Measurements from ENCODE around the gene ARHGAP10. TPM values are rescaled to one million over a fixed set of nuclear protein-coding genes. Genes with fewer than 3 reads are reported as not detected.

The ARHGAP10 gene
- 10 to 100 TPM; 14.6 to 23.3 TPM for total RNA-seq
- total RNA-seq, result 27.5 to 39.6 reads per million in 2 donors

- H3K4me1 Mint-ChIP-seq, result peaks cover 49% of the 10 kb centered on the region
- no peaks in the 10 kb centered on the region for H3K27me3 Mint-ChIP-seq
- H3K27ac Mint-ChIP-seq, result peak within 1 kb of the TSS; percentile 96
- DNase-seq (peak; percentile 40 to 63 (median 60)), ATAC-seq (peak; percentile 69)
- H3K9me3 ChIP-seq (ENCODE audit: control insufficient read depth, low read length, poor library complexity, severe bottlenecking), result no peaks in the 10 kb centered on the region
- peak within 1 kb of the TSS; percentile 96 for H3K4me3 Mint-ChIP-seq
- no peaks in the 10 kb centered on the region for H3K36me3 Mint-ChIP-seq (ENCODE audit: low read depth)
These were observed at the start of gene ARHGAP10 for GRCh38 chr4:147731580-147732517. ARHGAP10 (plus strand) TSS chr4:147732088; CDS start chr4:147732302, 214 bp downstream.

GRCh38 chr4:147682755-147683154, 49.1 kb upstream of the ARHGAP10 start:
- peak overlapping the region; percentile 97 for H3K27ac Mint-ChIP-seq
- no peaks in the 10 kb centered on the region for H3K9me3 ChIP-seq (ENCODE audit: control insufficient read depth, low read length, poor library complexity, severe bottlenecking)
- H3K27me3 Mint-ChIP-seq, result peaks cover 8% of the 10 kb centered on the region
- no peak for DNase-seq
- no peak for ATAC-seq
- peaks cover 20% of the 10 kb centered on the region for H3K4me1 Mint-ChIP-seq
- H3K36me3 Mint-ChIP-seq (ENCODE audit: low read depth), result peaks cover 4% of the 10 kb centered on the region
- peak overlapping the region; percentile 97 for H3K4me3 Mint-ChIP-seq

- Mint-ChIP-seq H3K4me3 (peak overlapping the region; percentile 97), H3K27me3 (peaks cover 8% of the 10 kb centered on the region), H3K36me3 (ENCODE audit: low read depth) (peaks cover 4% of the 10 kb centered on the region), H3K4me1 (peaks cover 20% of the 10 kb centered on the region), H3K27ac (peak overlapping the region; percentile 97)
- H3K9me3 ChIP-seq (ENCODE audit: control insufficient read depth, low read length, poor library complexity, severe bottlenecking), result no peaks in the 10 kb centered on the region
- DNase-seq (no peak), ATAC-seq (no peak)
These were observed 48.7 kb upstream of the ARHGAP10 start for GRCh38 chr4:147683188-147683591.

GRCh38 chr4:147683717-147684700, 47.9 kb upstream of the ARHGAP10 start, which contains the start of gene PRMT9:
PRMT9 (minus strand) TSS chr4:147684163; CDS start chr4:147683987, 176 bp downstream.
- H3K36me3 Mint-ChIP-seq (ENCODE audit: low read depth), result peaks cover 4% of the 10 kb centered on the region
- peak; percentile 76 to 81 (median 80) for DNase-seq
- H3K27me3 Mint-ChIP-seq, result peaks cover 8% of the 10 kb centered on the region
- H3K27ac Mint-ChIP-seq, result peak within 1 kb of the TSS; percentile 97
- H3K9me3 ChIP-seq (ENCODE audit: control insufficient read depth, low read length, poor library complexity, severe bottlenecking), result no peaks in the 10 kb centered on the region
- ATAC-seq, result peak; percentile 98
- peak within 1 kb of the TSS; percentile 97 for H3K4me3 Mint-ChIP-seq
- peaks cover 23% of the 10 kb centered on the region for H3K4me1 Mint-ChIP-seq

GRCh38 chr4:147689067-147689466, 42.8 kb upstream of the ARHGAP10 start:
- H3K27me3 Mint-ChIP-seq, result peaks cover 28% of the 10 kb centered on the region
- H3K27ac Mint-ChIP-seq, result peak overlapping the region; percentile 22
- H3K36me3 Mint-ChIP-seq (ENCODE audit: low read depth), result peaks cover 3% of the 10 kb centered on the region
- H3K4me1 Mint-ChIP-seq, result peaks cover 11% of the 10 kb centered on the region
- peak overlapping the region; percentile 32 for H3K4me3 Mint-ChIP-seq
- no peaks in the 10 kb centered on the region for H3K9me3 ChIP-seq (ENCODE audit: control insufficient read depth, low read length, poor library complexity, severe bottlenecking)
- ATAC-seq, result no peak
- no peak for DNase-seq

- H3K4me3 Mint-ChIP-seq, result no peak overlapping the region
- H3K9me3 ChIP-seq (ENCODE audit: control insufficient read depth, low read length, poor library complexity, severe bottlenecking), result no peaks in the 10 kb centered on the region
- H3K27me3 Mint-ChIP-seq, result peaks cover 29% of the 10 kb centered on the region
- H3K27ac Mint-ChIP-seq, result peak overlapping the region; percentile 71
- peaks cover 11% of the 10 kb centered on the region for H3K4me1 Mint-ChIP-seq
- ATAC-seq (no peak), DNase-seq (no peak)
- peaks cover 3% of the 10 kb centered on the region for H3K36me3 Mint-ChIP-seq (ENCODE audit: low read depth)
These were observed 40.1 kb upstream of the ARHGAP10 start for GRCh38 chr4:147691820-147692219.

GRCh38 chr4:147693218-147693617, 38.7 kb upstream of the ARHGAP10 start:
- H3K9me3 ChIP-seq (ENCODE audit: control insufficient read depth, low read length, poor library complexity, severe bottlenecking), result no peaks in the 10 kb centered on the region
- ATAC-seq (no peak), DNase-seq (no peak)
- H3K27me3 Mint-ChIP-seq, result peaks cover 35% of the 10 kb centered on the region
- H3K27ac Mint-ChIP-seq, result no peak overlapping the region
- no peak overlapping the region for H3K4me3 Mint-ChIP-seq
- H3K36me3 Mint-ChIP-seq (ENCODE audit: low read depth), result peaks cover 5% of the 10 kb centered on the region
- peaks cover 11% of the 10 kb centered on the region for H3K4me1 Mint-ChIP-seq

- Mint-ChIP-seq H3K27me3 (peaks cover 29% of the 10 kb centered on the region), H3K4me1 (peaks cover 3% of the 10 kb centered on the region), H3K4me3 (no peak overlapping the region), H3K27ac (no peak overlapping the region), H3K36me3 (ENCODE audit: low read depth) (peaks cover 5% of the 10 kb centered on the region)
- H3K9me3 ChIP-seq (ENCODE audit: control insufficient read depth, low read length, poor library complexity, severe bottlenecking), result no peaks in the 10 kb centered on the region
- DNase-seq (no peak), ATAC-seq (no peak)
These were observed 35.0 kb upstream of the ARHGAP10 start for GRCh38 chr4:147696866-147697265.

- Mint-ChIP-seq H3K27me3 (no peaks in the 10 kb centered on the region), H3K4me3 (no peak overlapping the region), H3K27ac (no peak overlapping the region), H3K36me3 (ENCODE audit: low read depth) (no peaks in the 10 kb centered on the region), H3K4me1 (peaks cover 8% of the 10 kb centered on the region)
- ATAC-seq (no peak), DNase-seq (no peak)
- no peaks in the 10 kb centered on the region for H3K9me3 ChIP-seq (ENCODE audit: control insufficient read depth, low read length, poor library complexity, severe bottlenecking)
These were observed 27.0 kb upstream of the ARHGAP10 start for GRCh38 chr4:147704846-147705245.

GRCh38 chr4:147707892-147708672, 23.8 kb upstream of the ARHGAP10 start:
- no peaks in the 10 kb centered on the region for H3K9me3 ChIP-seq (ENCODE audit: control insufficient read depth, low read length, poor library complexity, severe bottlenecking)

GRCh38 chr4:147709999-147710398, 21.9 kb upstream of the ARHGAP10 start:
- Mint-ChIP-seq H3K27ac (no peak overlapping the region), H3K36me3 (ENCODE audit: low read depth) (no peaks in the 10 kb centered on the region), H3K27me3 (no peaks in the 10 kb centered on the region), H3K4me3 (no peak overlapping the region), H3K4me1 (peaks cover 8% of the 10 kb centered on the region)
- H3K9me3 ChIP-seq (ENCODE audit: control insufficient read depth, low read length, poor library complexity, severe bottlenecking), result no peaks in the 10 kb centered on the region
- DNase-seq (no peak), ATAC-seq (no peak)

More at GRCh38 chr4:147707892-147708672, 23.8 kb upstream of the ARHGAP10 start:
- peak in 2 of 3 donors; percentile 21 to 40 for DNase-seq
- Mint-ChIP-seq H3K4me3 (no peak overlapping the region), H3K36me3 (ENCODE audit: low read depth) (no peaks in the 10 kb centered on the region), H3K27ac (no peak overlapping the region), H3K27me3 (no peaks in the 10 kb centered on the region), H3K4me1 (peaks cover 8% of the 10 kb centered on the region)
- peak; percentile 75 for ATAC-seq
